ENCODE data around the gene SLX4. TPM values are rescaled to one million over a fixed set of nuclear protein-coding genes. Genes with fewer than 3 reads are reported as not detected.

SLX4 gene
- total and polyA plus RNA-seq, 5 donors, result 1.6 to 2.7 (median 2.1) TPM

GRCh38 chr16:3596101-3596861, 15.1 kb downstream of the SLX4 start:
- Histone ChIP-seq H3K27ac (ENCODE audit: low read length) (no peak overlapping the region), H3K9me3 (ENCODE audit: control insufficient read depth, low read length) (no peaks in the 10 kb centered on the region), H3K4me3 (ENCODE audit: low read length) (no peak overlapping the region), H3K27me3 (ENCODE audit: control insufficient read depth, insufficient read depth) (no peaks in the 10 kb centered on the region), H3K4me1 (ENCODE audit: control insufficient read depth, insufficient read depth, low read length) (no peaks in the 10 kb centered on the region)
- intact Hi-C loops (cut with DNase I), result no loop called here
- ATAC-seq (no peak), DNase-seq (no peak)
- WGBS, result 94% methylated on average over 27 of the region's 27 CpGs

- Histone ChIP-seq H3K27ac (ENCODE audit: low read length) (no peak overlapping the region), H3K4me3 (ENCODE audit: low read length) (no peak overlapping the region), H3K27me3 (ENCODE audit: control insufficient read depth, insufficient read depth) (no peaks in the 10 kb centered on the region), H3K4me1 (ENCODE audit: control insufficient read depth, insufficient read depth, low read length) (no peaks in the 10 kb centered on the region), H3K9me3 (ENCODE audit: control insufficient read depth, low read length) (no peaks in the 10 kb centered on the region)
- ATAC-seq, result no peak
- 97% methylated on average over 19 of the region's 19 CpGs for WGBS
- no peak for DNase-seq
- intact Hi-C loops (cut with DNase I), result no loop called here
Observed at GRCh38 chr16:3595521-3596021, 15.8 kb downstream of the SLX4 start.

GRCh38 chr16:3595110-3595486, 16.3 kb downstream of the SLX4 start:
- H3K27me3 ChIP-seq (ENCODE audit: control insufficient read depth, insufficient read depth), result no peaks in the 10 kb centered on the region
- no peaks in the 10 kb centered on the region for H3K4me1 ChIP-seq (ENCODE audit: control insufficient read depth, insufficient read depth, low read length)
- no peak overlapping the region for H3K4me3 ChIP-seq (ENCODE audit: low read length)
- ATAC-seq (no peak), DNase-seq (no peak)
- H3K9me3 ChIP-seq (ENCODE audit: control insufficient read depth, low read length), result no peaks in the 10 kb centered on the region
- H3K27ac ChIP-seq (ENCODE audit: low read length), result no peak overlapping the region
- intact Hi-C loops (cut with DNase I), result no loop called here
- WGBS, result 97% methylated on average over 11 of the region's 11 CpGs

- no peak for ATAC-seq
- 92% methylated on average over 22 of the region's 22 CpGs for WGBS
- intact Hi-C loops (cut with DNase I), result no loop called here
Observed at GRCh38 chr16:3594316-3595109, 16.9 kb downstream of the SLX4 start.

GRCh38 chr16:3592559-3592958, 18.8 kb downstream of the SLX4 start:
- H3K9me3 ChIP-seq (ENCODE audit: control insufficient read depth, low read length), result no peaks in the 10 kb centered on the region
- intact Hi-C loops (cut with DNase I), result no loop called here
- WGBS, result 89% methylated on average over 12 of the region's 12 CpGs
- no peak overlapping the region for H3K27ac ChIP-seq (ENCODE audit: low read length)
- no peaks in the 10 kb centered on the region for H3K4me1 ChIP-seq (ENCODE audit: control insufficient read depth, insufficient read depth, low read length)
- DNase-seq (no peak), ATAC-seq (peak in 1 of 2 donors; percentile 14)
- no peaks in the 10 kb centered on the region for H3K27me3 ChIP-seq (ENCODE audit: control insufficient read depth, insufficient read depth)
- no peak overlapping the region for H3K4me3 ChIP-seq (ENCODE audit: low read length)

More at GRCh38 chr16:3594316-3595109, 16.9 kb downstream of the SLX4 start:
- Histone ChIP-seq H3K4me1 (ENCODE audit: control insufficient read depth, insufficient read depth, low read length) (no peaks in the 10 kb centered on the region), H3K4me3 (ENCODE audit: low read length) (no peak overlapping the region), H3K27ac (ENCODE audit: low read length) (no peak overlapping the region), H3K27me3 (ENCODE audit: control insufficient read depth, insufficient read depth) (no peaks in the 10 kb centered on the region), H3K9me3 (ENCODE audit: control insufficient read depth, low read length) (no peaks in the 10 kb centered on the region)
- no peak for DNase-seq

- DNase-seq (no peak), ATAC-seq (no peak)
- Histone ChIP-seq H3K4me1 (ENCODE audit: control insufficient read depth, insufficient read depth, low read length) (no peaks in the 10 kb centered on the region), H3K9me3 (ENCODE audit: control insufficient read depth, low read length) (no peaks in the 10 kb centered on the region), H3K4me3 (ENCODE audit: low read length) (no peak overlapping the region), H3K27ac (ENCODE audit: low read length) (no peak overlapping the region), H3K27me3 (ENCODE audit: control insufficient read depth, insufficient read depth) (no peaks in the 10 kb centered on the region)
- WGBS, result 93% methylated on average over 6 of the region's 6 CpGs
- intact Hi-C loops (cut with DNase I), result no loop called here
Observed at GRCh38 chr16:3591991-3592390, 19.4 kb downstream of the SLX4 start.

GRCh38 chr16:3591436-3591803, 20.0 kb downstream of the SLX4 start:
- no peak for DNase-seq
- Histone ChIP-seq H3K27me3 (ENCODE audit: control insufficient read depth, insufficient read depth) (no peaks in the 10 kb centered on the region), H3K9me3 (ENCODE audit: control insufficient read depth, low read length) (no peaks in the 10 kb centered on the region), H3K4me3 (ENCODE audit: low read length) (no peak overlapping the region), H3K27ac (ENCODE audit: low read length) (no peak overlapping the region), H3K4me1 (ENCODE audit: control insufficient read depth, insufficient read depth, low read length) (no peaks in the 10 kb centered on the region)
- intact Hi-C loops (cut with DNase I), result no loop called here
- WGBS, result 70% methylated on average over 5 of the region's 5 CpGs
- no peak for ATAC-seq

DNA sequence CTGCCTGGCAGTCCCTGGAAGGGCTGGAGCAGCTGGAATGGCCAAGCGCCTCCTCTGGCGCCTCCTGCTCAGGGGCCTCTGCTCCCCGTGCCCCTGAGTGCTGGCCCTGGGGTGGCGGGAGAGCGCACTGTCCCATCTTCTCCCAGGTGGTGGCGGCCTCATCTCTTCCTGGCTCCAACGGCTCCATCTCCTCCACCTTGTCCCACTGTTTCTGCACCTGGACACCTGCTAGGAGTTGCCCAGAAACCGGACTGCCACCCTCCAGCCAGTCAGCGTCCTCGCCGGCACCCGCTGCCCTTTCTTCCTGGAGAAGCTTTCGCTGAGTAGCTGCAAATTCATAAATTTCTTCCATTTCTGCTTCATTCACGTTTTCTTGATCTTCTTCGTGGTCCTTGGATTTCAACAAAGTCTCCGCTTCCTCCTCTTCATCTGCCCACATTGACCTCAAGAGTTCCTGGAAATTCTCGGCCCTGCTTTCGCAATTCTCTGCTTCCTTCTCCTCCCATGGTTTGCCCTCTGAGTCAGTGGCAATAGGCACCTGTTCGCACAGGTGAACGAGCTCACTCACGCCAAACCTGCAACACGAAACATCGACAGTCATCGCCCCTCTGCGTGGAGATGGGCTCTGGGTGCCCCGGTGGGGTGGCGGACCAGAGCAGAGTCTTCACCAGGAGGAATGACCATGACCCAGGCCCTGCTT, 20.5 kb downstream of the SLX4 start:
- intact Hi-C loops (cut with DNase I), result no loop called here
- no peak for ATAC-seq

DNA sequence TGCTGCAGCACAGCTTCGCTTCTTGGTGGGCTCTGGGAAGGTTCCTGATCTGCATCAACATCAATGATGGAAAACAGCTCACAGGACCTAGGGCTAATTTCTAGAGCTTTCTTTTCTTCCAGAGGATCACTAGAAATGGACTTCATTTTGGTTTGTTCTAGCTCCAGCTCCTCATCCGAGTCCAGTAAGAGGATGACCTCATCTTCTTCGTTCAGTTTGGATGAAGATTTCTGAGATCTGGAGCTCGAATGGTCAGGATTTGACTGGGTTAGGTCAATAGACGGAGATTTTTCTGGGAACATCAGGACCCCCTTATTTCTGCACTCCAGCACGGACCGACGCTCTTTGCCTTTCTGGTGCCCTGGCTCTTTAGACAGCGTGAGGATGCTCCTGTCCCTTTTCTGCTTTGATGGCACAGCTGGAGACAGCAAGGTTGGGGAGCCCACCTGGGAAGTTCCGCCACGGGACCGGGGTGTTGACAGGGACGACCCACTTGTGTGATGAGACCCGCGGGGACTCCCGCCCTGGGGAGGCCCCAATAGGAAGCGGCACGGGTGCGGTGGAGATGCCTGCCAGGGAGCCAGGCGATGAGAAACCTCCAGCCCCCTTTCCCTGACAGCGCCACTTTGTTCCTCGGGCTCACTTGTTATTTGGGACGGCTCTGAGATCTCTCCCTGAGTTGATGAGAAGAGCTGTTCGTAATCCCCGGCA, 21.3 kb downstream of the SLX4 start:
- 88% methylated on average over 25 of the region's 25 CpGs for WGBS
- no peak overlapping the region for H3K27ac ChIP-seq (ENCODE audit: low read length)
- intact Hi-C loops (cut with DNase I), result no loop called here
- peak in 1 of 2 donors; percentile 8 for ATAC-seq
- H3K4me1 ChIP-seq (ENCODE audit: control insufficient read depth, insufficient read depth, low read length), result no peaks in the 10 kb centered on the region
- H3K27me3 ChIP-seq (ENCODE audit: control insufficient read depth, insufficient read depth), result no peaks in the 10 kb centered on the region
- no peak overlapping the region for H3K4me3 ChIP-seq (ENCODE audit: low read length)
- no peaks in the 10 kb centered on the region for H3K9me3 ChIP-seq (ENCODE audit: control insufficient read depth, low read length)
- DNase-seq, result no peak

More for the DNA sequence above, 20.5 kb downstream of the SLX4 start:
- peak in 1 of 3 donors; percentile 23 for DNase-seq
- no peaks in the 10 kb centered on the region for H3K4me1 ChIP-seq (ENCODE audit: control insufficient read depth, insufficient read depth, low read length)
- no peak overlapping the region for H3K4me3 ChIP-seq (ENCODE audit: low read length)
- H3K9me3 ChIP-seq (ENCODE audit: control insufficient read depth, low read length), result no peaks in the 10 kb centered on the region
- H3K27ac ChIP-seq (ENCODE audit: low read length), result no peak overlapping the region
- no peaks in the 10 kb centered on the region for H3K27me3 ChIP-seq (ENCODE audit: control insufficient read depth, insufficient read depth)
- WGBS, result 88% methylated on average over 27 of the region's 27 CpGs

GRCh38 chr16:3589441-3589921, 21.9 kb downstream of the SLX4 start:
- Histone ChIP-seq H3K4me1 (ENCODE audit: control insufficient read depth, insufficient read depth, low read length) (no peaks in the 10 kb centered on the region), H3K27ac (ENCODE audit: low read length) (no peak overlapping the region)
- DNase-seq, result peak in 2 of 3 donors; percentile 38 to 58

More at GRCh38 chr16:3589441-3589921, 21.9 kb downstream of the SLX4 start:
- Histone ChIP-seq H3K27me3 (ENCODE audit: control insufficient read depth, insufficient read depth) (no peaks in the 10 kb centered on the region), H3K4me3 (ENCODE audit: low read length) (no peak overlapping the region), H3K9me3 (ENCODE audit: control insufficient read depth, low read length) (no peaks in the 10 kb centered on the region)
- ATAC-seq, result peak; percentile 50 to 54
- intact Hi-C loops (cut with DNase I), result no loop called here
- 79% methylated on average over 27 of the region's 27 CpGs for WGBS

All from right cardiac atrium (tissue), 5 donors.